GM19099 (cell line): Measurements from ENCODE around the gene LDB3.

ENCODE experiments used
- POLR2A ChIP-seq: IDR thresholded peaks from 3 replicates; pipeline ENCODE4 v1.6.1; 2011; ENCODE audit warnings: low read depth; ENCODE audit not compliant: insufficient read length; ENCODE audit errors: extremely low read depth

Gene LDB3

GRCh38 chr10:86759073-86759672 is 90.9 kb downstream of the LDB3 start:
- no peak for TF ChIP-seq POLR2A

GRCh38 chr10:86763404-86763803 is 95.1 kb downstream of the LDB3 start:
- TF ChIP-seq POLR2A, result no peak

DNA sequence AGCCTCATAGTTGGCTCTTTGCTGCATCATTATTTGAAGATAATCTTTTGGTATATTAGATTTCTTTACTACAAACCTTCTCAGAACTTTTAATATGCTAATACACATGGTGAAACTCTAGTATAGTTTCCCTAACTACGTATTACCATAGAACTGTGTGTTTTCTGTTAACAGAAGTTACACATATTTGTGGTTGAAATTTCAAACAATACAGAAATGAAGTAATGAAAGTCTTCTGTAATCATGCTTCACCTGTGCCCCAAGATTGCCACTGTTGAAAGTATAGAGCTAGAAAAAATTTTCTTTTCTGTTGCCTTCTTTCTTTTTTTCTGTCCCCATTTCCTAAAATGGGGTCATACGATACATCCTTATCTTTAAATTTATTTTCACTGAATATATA is 97.2 kb downstream of the LDB3 start:
- no peak for TF ChIP-seq POLR2A

- no peak for TF ChIP-seq POLR2A
Observed at GRCh38 chr10:86768412-86769062, 100.2 kb downstream of the LDB3 start.

GRCh38 chr10:86769991-86770390 is 101.7 kb downstream of the LDB3 start:
- no peak for TF ChIP-seq POLR2A

DNA sequence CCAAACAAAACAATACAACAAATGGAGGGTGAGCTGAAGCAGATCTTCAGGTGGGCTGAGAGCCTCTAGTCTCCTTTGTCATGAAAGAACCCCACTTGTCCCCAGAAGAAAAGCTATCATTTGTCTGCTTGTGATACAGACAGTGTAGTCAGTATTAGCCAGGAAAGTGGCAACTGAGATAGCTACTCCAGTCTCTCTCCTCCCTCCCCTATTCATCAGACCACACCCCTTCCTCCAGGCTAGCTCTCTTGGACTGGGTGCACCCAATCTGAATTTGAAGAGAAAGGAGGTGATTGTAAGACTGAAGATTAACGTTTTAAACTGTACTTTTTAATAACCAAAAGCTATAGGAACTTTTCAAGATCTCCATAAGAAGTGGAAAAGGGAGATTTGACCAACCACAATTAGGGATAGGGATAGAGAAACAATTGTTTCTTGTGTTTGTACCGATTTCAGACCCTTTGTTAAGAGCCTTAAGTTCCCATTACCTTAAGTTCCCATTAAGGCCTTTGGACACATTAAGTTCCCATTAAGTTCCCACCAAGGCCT is 102.2 kb downstream of the LDB3 start:
- no peak for TF ChIP-seq POLR2A

GRCh38 chr10:86773498-86773897 is 105.2 kb downstream of the LDB3 start:
- TF ChIP-seq POLR2A, result no peak

DNA sequence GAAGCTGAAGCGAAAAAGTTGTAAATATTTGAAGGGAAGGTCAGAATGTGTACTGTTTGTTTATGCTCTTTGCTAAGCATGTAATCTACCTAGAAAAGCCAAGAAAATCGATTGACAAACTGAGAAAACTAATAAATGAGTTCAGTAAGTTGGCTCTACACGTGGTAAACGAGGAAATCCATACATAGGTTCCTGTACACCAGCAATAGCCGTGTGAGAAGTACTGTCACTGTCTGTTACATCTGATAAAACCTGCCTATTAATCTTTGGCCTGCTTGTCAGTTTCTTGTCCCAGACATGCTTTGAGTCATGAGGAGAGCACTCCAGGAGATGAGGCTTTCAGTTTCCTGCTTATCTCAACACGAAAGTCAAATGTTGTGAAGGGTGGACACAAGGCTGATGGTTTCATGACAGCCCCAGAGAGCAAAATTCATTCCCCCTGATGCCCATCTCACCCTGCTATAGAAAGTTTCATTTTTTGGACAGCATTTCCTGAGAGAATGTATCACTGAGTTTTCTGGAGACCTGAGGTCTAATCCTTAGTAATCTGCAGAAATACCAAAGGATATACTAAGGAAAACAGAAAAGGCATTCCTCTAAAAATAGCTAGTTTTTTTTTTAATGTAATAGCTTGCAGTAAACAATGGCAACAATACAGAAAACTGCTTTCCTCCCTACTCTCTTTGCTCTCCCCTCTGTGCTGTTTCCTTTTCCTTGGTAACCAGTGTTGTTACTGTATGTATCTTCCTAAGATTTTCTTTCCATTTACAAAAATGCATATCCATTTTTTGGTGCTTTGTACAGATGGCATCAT is 107.0 kb downstream of the LDB3 start:
- no peak for TF ChIP-seq POLR2A

DNA sequence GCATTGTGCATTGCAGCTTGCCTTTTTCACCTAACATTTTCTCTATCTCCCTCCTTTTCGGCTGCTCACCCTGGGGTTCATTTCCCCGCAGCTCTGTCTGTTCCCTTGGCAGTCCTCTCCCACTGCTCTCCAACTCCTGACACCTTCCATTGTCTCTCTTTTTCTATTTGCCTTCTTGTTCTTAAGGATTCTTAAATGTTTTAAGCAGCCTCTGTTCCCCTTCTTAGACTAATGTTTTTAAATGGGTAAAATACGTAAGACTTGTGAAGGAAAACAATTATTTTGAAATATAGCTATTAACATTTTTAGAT is 107.5 kb downstream of the LDB3 start:
- no peak for TF ChIP-seq POLR2A

- TF ChIP-seq POLR2A, result no peak
Observed at GRCh38 chr10:86779220-86780017, 111.1 kb downstream of the LDB3 start.

GRCh38 chr10:86782701-86783418 is 114.5 kb downstream of the LDB3 start:
- no peak for TF ChIP-seq POLR2A

DNA sequence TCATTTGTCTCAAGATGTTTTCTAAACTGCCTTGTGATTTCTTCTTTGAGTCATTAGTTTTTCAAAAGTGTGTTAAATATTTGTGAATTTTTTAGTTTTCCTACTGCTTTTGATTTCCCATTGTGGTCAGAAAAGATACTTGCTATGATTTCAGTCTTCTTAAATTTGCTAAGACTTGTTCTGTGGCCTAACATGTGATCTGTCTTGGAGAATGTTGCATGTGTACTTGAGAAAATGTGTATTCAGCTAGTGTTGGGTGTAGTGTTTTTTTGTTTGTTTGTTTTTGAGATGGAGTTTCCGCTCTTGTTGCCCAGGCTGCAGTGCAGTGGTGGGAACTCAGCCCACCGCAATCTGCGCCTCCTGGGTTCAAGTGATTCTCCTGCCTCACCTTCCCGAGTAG is 116.7 kb downstream of the LDB3 start:
- TF ChIP-seq POLR2A, result no peak
